GM10266 (cell line): Measurements from ENCODE around the gene SPATA6.

Experiments used
- DNase-seq: peaks from one replicate; pipeline ENCODE4 v3.0.0; 2012; ENCODE audit errors: extremely low spot score
- TF ChIP-seq, protein P1 (sequence below): IDR thresholded peaks from 2 replicates; pipeline ENCODE4 v1.5.1; 2012; ENCODE audit warnings: mild to moderate bottlenecking, low read depth; ENCODE audit not compliant: control insufficient read depth, insufficient read depth; ENCODE audit errors: missing control alignments

SPATA6 gene

GRCh38 chr1:48418742-48419141 lies 53.3 kb downstream of the SPATA6 start:
- TF ChIP-seq, protein P1, sequence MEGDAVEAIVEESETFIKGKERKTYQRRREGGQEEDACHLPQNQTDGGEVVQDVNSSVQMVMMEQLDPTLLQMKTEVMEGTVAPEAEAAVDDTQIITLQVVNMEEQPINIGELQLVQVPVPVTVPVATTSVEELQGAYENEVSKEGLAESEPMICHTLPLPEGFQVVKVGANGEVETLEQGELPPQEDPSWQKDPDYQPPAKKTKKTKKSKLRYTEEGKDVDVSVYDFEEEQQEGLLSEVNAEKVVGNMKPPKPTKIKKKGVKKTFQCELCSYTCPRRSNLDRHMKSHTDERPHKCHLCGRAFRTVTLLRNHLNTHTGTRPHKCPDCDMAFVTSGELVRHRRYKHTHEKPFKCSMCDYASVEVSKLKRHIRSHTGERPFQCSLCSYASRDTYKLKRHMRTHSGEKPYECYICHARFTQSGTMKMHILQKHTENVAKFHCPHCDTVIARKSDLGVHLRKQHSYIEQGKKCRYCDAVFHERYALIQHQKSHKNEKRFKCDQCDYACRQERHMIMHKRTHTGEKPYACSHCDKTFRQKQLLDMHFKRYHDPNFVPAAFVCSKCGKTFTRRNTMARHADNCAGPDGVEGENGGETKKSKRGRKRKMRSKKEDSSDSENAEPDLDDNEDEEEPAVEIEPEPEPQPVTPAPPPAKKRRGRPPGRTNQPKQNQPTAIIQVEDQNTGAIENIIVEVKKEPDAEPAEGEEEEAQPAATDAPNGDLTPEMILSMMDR = no peak
- no peak for DNase-seq

GRCh38 chr1:48415050-48415449 lies 57.0 kb downstream of the SPATA6 start:
- DNase-seq = no peak
- TF ChIP-seq, protein P1 = no peak

- TF ChIP-seq, protein P1 = no peak
- no peak for DNase-seq
Observed at GRCh38 chr1:48414264-48414663, 57.7 kb downstream of the SPATA6 start.

DNA sequence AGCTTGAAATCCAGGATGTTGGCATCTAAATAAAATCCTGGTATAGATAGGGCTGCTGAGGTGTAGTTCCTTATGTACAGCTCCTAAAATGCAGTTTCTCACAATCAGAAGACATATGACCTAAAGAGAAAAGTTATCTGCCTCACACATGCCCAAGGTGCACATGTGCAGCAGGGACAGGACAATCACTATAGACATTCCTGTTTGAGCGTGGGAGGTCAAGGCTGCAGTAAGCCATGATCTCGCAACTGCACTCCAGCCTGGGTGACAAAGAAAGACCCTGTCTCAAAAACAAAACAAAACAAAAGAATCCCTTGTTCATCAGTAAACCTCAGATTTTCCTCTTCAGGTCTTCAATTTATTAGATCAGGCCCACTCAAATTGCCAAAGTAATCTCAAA lies 66.1 kb downstream of the SPATA6 start:
- no peak for DNase-seq
- TF ChIP-seq, protein P1 = no peak

GRCh38 chr1:48405400-48405799 lies 66.6 kb downstream of the SPATA6 start:
- DNase-seq = no peak

GRCh38 chr1:48402599-48402998 lies 69.4 kb downstream of the SPATA6 start:
- TF ChIP-seq, protein P1 = no peak
- DNase-seq = no peak

More at GRCh38 chr1:48405400-48405799, 66.6 kb downstream of the SPATA6 start:
- TF ChIP-seq, protein P1 = no peak

- TF ChIP-seq, protein P1 = no peak
- no peak for DNase-seq
Observed at GRCh38 chr1:48396208-48396607, 75.8 kb downstream of the SPATA6 start.
